ENCODE data around the gene PLEKHH2. TPM values are rescaled to one million over a fixed set of nuclear protein-coding genes. Genes with fewer than 3 reads are reported as not detected.
A peak's percentile ranks its signal among the peaks of the same experiment; 100 is the strongest.
"Not testable (repeated sequence)": the region's sequence is repeated elsewhere in the genome, so short reads cannot be mapped to it uniquely, and the experiment has no call there.

PLEKHH2 gene
- total RNA-seq, 4 donors from 2014 or later, result 44.6 to 78.7 (median 48.0) TPM

DNA sequence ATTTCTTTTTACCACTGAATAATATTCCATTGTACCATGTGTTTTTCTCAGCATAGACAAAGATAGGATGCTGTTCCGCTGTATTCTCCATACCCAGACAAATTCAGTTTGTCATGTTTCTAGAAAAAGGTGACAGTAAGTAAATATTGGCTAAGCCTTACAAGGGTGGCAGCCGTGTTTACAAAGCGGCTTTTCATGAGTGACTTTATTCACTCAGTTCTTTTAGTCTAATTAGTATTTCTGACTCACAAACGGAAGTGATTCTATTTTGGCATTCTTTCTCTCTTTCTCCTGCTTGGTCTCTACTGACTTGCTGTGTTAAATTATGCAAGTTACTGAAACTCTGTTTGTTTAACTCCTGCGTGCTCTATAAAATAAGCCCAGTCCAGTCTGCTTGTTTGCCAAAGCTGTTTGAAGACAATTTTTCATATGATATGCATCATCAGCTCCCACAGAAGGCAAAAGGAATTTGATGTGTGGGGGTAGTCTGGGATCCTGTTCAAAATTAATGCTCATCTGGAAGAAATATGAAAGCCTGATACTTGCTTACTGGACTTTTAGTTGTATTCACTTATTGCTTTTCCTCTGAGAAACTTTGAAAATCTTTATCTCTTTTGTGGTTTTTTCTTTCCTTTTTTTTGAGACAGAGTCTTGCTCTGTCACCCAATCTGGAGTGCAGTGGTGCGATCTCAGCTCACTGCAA is 2.3 kb upstream of the PLEKHH2 start:
- WGBS, 2 donors, result 16 to 24% methylated on average over 6 of the region's 6 CpGs
- Histone ChIP-seq H3K4me1 (peaks cover 0 to 25% (median 9%) of the 10 kb centered on the region in 4 donors), H3K27me3 (peaks cover 0 to 9% of the 10 kb centered on the region in 2 donors), H3K36me3 (no peaks in the 10 kb centered on the region), H3K4me3 (peak overlapping the region in 1 of 4 donors; percentile 0), H3K27ac (peak overlapping the region in 2 of 4 donors; percentile 60 to 63), H3K9me3 (peaks cover 0 to 4% (median 0%) of the 10 kb centered on the region in 4 donors)
- DNase-seq (ENCODE audit: low spot score in 2 of 2), result no peak
- TF ChIP-seq EP300 (IDR thresholded peaks at IDR 0.05), result peak in 1 of 2 donors; percentile 5
- TF ChIP-seq POLR2A (IDR thresholded peaks at IDR 0.05), result no peak
- TF ChIP-seq, protein P1, sequence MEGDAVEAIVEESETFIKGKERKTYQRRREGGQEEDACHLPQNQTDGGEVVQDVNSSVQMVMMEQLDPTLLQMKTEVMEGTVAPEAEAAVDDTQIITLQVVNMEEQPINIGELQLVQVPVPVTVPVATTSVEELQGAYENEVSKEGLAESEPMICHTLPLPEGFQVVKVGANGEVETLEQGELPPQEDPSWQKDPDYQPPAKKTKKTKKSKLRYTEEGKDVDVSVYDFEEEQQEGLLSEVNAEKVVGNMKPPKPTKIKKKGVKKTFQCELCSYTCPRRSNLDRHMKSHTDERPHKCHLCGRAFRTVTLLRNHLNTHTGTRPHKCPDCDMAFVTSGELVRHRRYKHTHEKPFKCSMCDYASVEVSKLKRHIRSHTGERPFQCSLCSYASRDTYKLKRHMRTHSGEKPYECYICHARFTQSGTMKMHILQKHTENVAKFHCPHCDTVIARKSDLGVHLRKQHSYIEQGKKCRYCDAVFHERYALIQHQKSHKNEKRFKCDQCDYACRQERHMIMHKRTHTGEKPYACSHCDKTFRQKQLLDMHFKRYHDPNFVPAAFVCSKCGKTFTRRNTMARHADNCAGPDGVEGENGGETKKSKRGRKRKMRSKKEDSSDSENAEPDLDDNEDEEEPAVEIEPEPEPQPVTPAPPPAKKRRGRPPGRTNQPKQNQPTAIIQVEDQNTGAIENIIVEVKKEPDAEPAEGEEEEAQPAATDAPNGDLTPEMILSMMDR (IDR thresholded peaks at IDR 0.05), result no peak

DNA sequence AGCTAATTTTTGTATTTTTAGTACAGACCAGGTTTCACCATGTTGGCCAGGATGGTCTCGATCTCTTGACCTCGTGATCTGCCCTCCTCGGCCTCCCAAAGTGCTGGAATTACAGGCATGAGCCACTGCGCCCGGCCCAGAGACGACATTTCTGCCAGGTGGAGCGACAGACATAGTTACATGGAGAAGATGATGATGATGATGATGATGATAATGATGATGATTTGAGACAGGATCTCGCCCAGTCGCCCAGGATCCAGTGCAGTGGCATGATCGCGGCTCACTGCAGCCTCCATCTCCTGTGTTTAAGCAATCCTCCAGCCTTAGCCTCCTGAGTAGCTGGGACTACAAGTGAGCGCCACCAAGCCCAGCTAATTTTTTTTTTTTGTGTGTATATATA is 907 bp upstream of the PLEKHH2 start:
- not testable (repeated sequence) for H3K27ac ChIP-seq; H3K27me3 ChIP-seq; DNase-seq (ENCODE audit: low spot score in 2 of 2); H3K9me3 ChIP-seq; H3K36me3 ChIP-seq; H3K4me3 ChIP-seq
- 88 to 96% methylated on average over 12 of the region's 12 CpGs for WGBS, 2 donors
- peaks cover 0 to 25% (median 9%) of the 10 kb centered on the region in 4 donors for H3K4me1 ChIP-seq

DNA sequence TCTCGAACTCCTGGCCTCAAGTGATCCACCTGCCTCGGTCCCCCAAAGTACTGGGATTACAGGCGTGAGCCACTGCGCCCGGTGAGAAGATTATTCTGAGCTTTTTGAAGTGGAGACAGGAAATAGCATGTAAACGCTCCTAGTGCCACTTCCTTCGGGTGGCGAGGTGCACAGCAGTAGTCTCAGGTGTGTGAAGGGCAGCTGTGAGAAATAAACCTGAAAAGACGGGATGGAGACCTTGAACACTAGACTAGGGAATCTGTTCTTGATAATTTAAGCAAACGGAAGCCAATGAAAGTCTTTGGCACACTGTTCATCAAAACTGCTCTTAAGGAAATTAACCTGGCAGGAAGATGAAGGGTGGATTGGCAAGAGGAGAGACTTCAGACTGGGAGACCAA is 439 bp upstream of the PLEKHH2 start:
- peak overlapping the region in 1 of 4 donors; percentile 94 for H3K27ac ChIP-seq
- H3K4me3 ChIP-seq, result peak overlapping the region; percentile 73 to 99 (median 92)
- TF ChIP-seq, protein P1 (IDR thresholded peaks at IDR 0.05), result no peak
- TF ChIP-seq EP300 (IDR thresholded peaks at IDR 0.05), result no peak
- TF ChIP-seq POLR2A (IDR thresholded peaks at IDR 0.05), result no peak
- no peaks in the 10 kb centered on the region for H3K36me3 ChIP-seq
- peaks cover 0 to 4% (median 0%) of the 10 kb centered on the region in 4 donors for H3K9me3 ChIP-seq
- 32 to 47% methylated on average over 8 to 10 of the region's 10 CpGs for WGBS, 2 donors
- peaks cover 0 to 25% (median 9%) of the 10 kb centered on the region in 4 donors for H3K4me1 ChIP-seq
- H3K27me3 ChIP-seq, result peaks cover 0 to 9% of the 10 kb centered on the region in 2 donors
- DNase-seq (ENCODE audit: low spot score in 2 of 2), result no peak

GRCh38 chr2:43642363-43642762 is 5.3 kb downstream of the PLEKHH2 start:
- TF ChIP-seq, protein P1 (IDR thresholded peaks at IDR 0.05), result no peak
- no peak for TF ChIP-seq EP300 (IDR thresholded peaks at IDR 0.05)
- H3K9me3 ChIP-seq, result peaks cover 0 to 4% (median 0%) of the 10 kb centered on the region in 4 donors
- H3K27ac ChIP-seq, result peak overlapping the region in 1 of 4 donors; percentile 31
- no peak for DNase-seq (ENCODE audit: low spot score in 2 of 2)
- peaks cover 0 to 3% (median 0%) of the 10 kb centered on the region in 4 donors for H3K4me1 ChIP-seq
- H3K4me3 ChIP-seq, result no peak overlapping the region
- no peaks in the 10 kb centered on the region for H3K36me3 ChIP-seq
- H3K27me3 ChIP-seq, result no peaks in the 10 kb centered on the region
- WGBS, 2 donors, result 26 to 30% methylated on average over 2 of the region's 2 CpGs

DNA sequence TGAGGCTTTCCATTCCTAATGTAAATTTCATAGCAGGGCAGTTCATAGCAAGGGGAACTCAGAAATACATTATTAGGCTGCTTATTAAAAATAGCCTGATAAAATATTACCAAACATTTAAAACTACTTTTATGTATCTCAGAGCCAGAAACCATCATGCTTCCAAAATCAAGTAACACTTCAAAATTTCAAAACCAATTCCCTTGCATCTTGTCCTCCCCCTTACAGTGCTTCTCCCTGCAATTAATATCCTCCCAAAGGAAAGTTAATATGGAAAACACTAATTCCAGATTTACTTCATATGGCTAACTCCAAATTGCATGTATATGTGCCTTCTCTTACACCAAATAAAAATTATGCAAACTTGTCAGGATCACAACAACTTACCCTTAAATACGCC is 6.6 kb downstream of the PLEKHH2 start:
- Histone ChIP-seq H3K4me3 (no peak overlapping the region), H3K27ac (no peak overlapping the region), H3K36me3 (no peaks in the 10 kb centered on the region), H3K9me3 (peaks cover 0 to 4% (median 0%) of the 10 kb centered on the region in 4 donors), H3K27me3 (no peaks in the 10 kb centered on the region), H3K4me1 (no peaks in the 10 kb centered on the region)
- WGBS, 2 donors, result 92 to 96% methylated on average over 1 of the region's 1 CpG
- TF ChIP-seq POLR2A (IDR thresholded peaks at IDR 0.05), result no peak
- no peak for DNase-seq (ENCODE audit: low spot score in 2 of 2)

DNA sequence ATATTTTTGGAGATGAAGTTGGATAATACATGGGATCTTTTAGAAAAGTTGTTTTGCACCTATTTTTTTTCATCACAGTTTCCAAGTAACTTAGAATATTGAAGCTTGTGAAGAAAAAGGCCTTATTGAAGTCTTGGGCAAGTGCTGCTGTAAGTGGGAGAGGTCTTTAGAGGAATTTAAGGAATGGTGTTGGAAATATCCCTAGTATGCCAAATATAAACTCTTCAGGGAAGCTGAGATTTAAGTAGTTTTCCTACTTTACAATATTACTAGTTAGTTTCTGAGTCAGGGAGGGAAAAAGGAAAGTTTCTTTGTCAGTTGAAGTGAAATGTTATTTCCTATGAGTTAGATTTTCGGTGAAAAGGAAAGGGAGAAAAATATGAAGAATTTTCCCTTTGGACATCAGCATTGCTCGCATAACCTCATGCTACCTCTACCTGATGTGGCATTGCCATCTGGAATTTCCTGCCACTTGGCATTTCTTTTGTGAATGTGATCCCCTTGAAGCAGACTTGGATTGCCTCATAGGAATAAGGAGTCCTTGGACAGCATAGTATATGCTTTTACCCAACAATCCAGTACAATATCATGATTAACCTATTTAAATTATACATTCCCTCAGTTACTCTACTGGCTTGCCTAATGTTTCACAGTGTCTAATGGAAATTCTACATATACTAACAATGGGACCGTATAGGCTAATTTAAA is 12.1 kb downstream of the PLEKHH2 start:
- Histone ChIP-seq H3K4me3 (no peak overlapping the region), H3K4me1 (peaks cover 0 to 11% (median 0%) of the 10 kb centered on the region in 4 donors), H3K27me3 (no peaks in the 10 kb centered on the region), H3K36me3 (no peaks in the 10 kb centered on the region), H3K9me3 (no peaks in the 10 kb centered on the region), H3K27ac (peak overlapping the region in 2 of 4 donors; percentile 39 to 63)
- 60 to 71% methylated on average over 3 of the region's 3 CpGs for WGBS, 2 donors
- TF ChIP-seq POLR2A (IDR thresholded peaks at IDR 0.05) (no peak), EP300 (IDR thresholded peaks at IDR 0.05) (no peak)
- TF ChIP-seq, protein P1 (IDR thresholded peaks at IDR 0.05), result no peak
- no peak for DNase-seq (ENCODE audit: low spot score in 2 of 2)
